Measurements from ENCODE around the gene TSPAN18.
"Not testable (repeated sequence)": the region's sequence is repeated elsewhere in the genome, so short reads cannot be mapped to it uniquely, and the experiment has no call there.

The TSPAN18 gene

GRCh38 chr11:44854086-44854485, 127.3 kb downstream of the TSPAN18 start:
- DNase-seq, result no peak

DNA sequence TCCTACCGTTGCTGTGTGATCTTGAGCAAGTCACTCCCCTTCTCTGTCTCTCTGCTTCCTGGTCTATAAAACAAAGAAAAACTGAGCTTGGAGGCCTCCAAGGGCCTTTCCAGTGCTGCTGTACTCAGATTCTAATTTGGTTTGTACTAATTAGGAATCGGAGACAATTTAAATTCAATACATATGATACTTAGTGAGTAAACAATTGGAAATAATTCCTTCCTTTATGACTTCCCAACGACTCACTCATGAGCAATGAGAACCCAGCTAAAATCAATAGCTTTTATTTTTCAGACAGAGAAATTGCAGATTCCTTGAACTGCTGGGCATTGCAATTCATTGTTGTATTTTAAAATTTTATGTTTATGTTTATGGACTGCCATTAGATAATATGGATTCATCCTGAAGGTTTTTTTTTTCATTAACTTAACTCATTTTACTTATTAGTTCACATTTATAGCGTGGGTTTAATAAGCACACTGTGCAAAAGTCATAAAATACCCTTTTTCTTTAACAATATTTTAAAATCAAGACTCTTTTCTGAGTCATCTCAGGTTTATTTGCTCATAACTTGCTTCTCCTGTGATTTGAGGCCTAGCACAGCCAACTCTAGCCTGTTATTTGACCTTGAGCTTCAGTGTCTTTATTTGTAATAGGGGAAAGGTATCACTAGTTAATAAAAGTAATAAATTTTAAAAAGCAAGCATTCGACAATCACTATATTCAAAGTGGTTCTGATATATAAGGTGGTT, 128.2 kb downstream of the TSPAN18 start:
- no peak for DNase-seq

DNA sequence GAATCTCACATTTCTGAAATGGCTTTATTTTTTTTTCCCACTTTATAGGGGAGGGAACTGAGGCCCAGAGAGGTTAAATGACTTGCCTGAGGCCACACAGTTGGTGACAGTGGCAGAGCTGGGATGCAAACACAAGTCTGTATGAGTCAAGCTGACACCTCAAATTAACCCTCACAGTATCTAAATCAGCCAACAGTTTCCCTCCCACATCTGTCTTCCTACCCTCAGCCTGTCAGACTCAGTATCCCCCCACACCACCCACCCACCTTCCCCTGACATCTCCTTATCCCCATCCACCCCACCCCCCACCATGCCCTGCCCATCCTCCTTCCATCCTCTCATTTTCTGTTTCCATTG, 128.7 kb downstream of the TSPAN18 start:
- DNase-seq, result no peak

DNA sequence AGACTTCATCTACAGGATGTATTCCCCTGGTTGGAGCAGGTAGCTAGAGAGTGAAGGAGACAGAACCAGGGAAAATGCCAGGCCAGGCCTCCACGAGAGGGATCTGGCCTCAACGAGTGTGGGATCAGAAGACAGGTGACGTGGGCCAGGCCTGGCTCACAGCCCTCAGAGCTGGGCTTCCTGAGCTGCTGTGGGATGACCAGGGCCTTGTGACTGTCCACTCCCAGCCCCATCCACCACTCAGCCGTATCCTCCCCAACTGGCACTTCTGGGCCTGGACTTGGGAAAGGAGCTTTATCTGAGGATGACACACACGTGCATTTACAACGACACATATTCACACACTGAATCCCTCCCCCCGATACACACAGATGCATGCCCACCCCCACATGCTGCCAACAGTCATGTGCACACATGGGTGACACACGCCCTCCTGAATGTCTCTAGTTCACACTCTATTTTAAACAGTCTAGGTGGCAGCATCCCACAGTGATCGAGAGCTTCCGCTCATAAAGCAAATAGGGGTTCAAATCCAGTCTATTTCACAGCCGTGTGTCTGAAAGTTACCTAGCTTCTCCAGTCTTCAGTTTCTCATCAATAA, 130.8 kb downstream of the TSPAN18 start:
- no peak for DNase-seq

DNA sequence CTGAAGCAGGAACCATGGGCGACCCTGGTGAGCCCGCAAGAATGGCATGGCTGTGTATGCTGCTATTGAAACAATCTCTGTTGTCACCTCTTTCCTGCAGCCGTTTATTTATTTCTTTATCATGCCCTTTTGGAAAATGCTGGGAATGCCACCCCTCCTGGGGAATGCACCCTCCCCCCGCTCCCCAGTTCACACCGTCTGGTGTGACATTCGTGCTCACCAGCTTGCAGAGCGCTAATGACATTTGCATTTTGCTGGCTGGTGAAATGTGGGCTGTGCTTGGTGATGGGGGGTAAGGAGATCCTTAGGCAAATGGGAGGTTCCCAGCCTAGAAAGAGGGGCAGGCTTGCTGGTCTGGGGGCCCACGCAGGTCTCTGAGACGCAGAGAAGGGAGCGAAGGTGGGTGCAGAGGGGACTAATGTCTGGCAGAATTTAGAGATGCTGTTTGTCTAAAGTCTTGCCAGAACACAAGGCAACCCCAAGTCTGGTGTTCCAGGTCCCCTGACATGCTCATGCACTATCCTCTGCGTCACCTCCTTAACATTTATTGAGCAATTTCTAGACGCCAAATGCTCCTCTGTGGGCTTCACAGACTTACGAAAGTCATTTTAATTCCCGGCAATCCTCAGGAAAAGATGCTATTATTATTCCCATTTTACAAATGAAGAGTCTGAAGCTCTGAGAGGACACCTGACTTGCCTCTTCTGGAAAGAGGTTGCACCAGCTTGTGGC, 132.2 kb downstream of the TSPAN18 start:
- no peak for DNase-seq

- DNase-seq, result no peak
These were observed 132.8 kb downstream of the TSPAN18 start for GRCh38 chr11:44859528-44859925.

DNA sequence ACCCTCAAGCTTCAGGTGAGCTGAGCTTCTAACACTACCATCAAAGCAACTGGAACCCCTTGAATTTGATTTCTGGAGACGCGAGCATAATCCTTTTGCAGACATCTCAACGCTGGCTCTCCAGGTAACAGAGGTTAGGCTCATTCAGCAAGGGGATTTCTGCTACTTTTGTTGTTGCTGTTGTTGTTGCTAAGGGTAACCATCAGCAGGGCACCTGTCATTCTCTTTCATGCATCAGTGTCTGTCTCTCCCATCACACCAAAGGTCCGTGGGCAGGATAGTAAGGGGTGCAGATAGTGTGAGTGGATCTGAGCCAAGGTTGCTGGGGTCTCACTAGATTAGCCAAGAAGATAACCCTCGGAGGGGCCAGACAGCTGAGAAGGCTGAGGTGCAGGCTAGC, 133.6 kb downstream of the TSPAN18 start:
- DNase-seq, result no peak

GRCh38 chr11:44861849-44862557, 135.2 kb downstream of the TSPAN18 start:
- DNase-seq, result peak; percentile 99

DNA sequence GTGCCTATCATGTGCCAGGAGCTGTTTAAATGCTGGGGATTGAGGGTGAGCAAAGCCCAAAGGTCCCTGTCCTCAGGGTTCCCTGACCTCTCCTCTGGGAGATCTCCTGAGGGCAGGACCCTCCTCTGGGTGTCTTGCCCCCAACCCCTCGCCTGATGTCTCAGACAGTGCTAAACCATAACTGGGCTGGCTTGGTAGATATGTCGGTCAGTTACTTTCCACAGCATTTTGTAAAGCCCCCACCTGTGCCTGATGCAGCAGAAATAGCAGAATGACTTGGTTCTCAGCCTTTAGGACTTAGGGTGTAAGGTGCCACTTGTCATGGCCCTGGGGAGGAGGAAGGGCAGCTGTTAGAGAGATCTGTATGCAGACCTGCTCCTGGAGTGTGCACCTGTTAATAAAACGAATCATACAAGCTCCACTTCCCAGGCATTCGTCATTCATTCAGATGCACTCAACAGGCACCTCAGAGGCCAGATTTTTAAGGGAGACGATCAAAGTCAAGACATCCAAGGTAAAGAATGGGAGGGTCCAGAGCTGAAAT, 135.9 kb downstream of the TSPAN18 start:
- peak; percentile 20 for DNase-seq

DNA sequence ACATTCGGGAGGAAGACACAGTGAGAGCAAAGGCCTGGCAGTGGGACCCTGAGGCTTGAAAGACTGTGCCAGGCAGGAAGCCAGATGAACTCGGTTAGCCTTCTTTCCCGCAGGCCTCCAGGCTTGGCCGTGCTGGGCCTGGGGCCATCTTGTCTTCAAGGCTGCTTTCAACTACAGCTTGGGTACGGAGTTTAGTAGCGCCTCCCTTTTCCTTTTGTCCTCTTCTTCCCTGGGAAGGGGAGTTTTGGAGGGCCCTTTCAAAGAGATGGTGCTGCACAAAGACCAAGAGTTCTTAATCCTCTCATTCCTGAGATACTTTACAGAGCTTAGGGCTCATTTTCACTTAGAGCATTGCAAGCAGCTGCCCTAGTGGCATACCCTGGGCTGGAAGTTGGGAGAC, 136.5 kb downstream of the TSPAN18 start:
- DNase-seq, result no peak

- DNase-seq, result no peak
These were observed 139.1 kb downstream of the TSPAN18 start for GRCh38 chr11:44865866-44866272.

DNA sequence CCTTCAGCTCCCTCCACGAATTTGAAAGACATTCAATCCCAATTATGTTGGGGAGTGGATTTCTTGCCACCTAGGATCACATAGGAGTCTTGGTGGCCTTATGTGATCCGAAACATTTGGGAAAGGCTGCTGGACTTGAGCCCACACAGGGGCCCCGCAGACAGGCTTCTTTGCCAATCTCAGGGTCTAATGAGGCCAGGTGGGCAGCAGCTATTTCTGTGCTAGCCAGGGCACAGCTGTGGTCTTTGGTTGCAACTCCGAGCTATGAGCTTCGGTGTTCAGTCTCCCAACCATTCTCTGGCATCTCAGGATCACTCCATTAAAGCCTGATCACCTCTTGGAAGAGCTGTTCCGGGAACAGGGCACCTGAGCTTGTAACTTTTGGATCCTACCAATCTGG, 139.5 kb downstream of the TSPAN18 start:
- no peak for DNase-seq

DNA sequence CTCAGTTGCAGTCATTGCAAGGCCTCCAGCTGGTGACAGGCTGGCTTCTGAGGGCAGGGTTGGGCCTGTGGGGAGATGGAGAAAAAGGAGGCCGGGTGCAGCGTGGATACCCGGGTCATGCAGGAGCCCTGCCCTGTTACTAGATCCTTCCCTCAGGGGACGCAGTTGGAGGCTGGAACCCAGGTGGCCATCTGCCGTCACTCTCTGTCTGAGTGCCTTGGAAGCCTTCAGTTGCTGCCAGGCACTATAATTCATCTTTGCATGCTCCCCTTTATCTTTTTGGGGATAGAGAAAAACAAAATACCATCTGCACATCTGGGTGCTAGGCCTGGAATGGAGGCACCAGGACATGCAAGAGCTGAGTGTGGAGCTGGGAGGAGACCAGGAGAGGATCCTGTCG, 141.3 kb downstream of the TSPAN18 start:
- no peak for DNase-seq

GRCh38 chr11:44868455-44869421, 142.0 kb downstream of the TSPAN18 start:
- DNase-seq, result no peak

- DNase-seq, result no peak
These were observed 143.4 kb downstream of the TSPAN18 start for GRCh38 chr11:44870181-44870580.

DNA sequence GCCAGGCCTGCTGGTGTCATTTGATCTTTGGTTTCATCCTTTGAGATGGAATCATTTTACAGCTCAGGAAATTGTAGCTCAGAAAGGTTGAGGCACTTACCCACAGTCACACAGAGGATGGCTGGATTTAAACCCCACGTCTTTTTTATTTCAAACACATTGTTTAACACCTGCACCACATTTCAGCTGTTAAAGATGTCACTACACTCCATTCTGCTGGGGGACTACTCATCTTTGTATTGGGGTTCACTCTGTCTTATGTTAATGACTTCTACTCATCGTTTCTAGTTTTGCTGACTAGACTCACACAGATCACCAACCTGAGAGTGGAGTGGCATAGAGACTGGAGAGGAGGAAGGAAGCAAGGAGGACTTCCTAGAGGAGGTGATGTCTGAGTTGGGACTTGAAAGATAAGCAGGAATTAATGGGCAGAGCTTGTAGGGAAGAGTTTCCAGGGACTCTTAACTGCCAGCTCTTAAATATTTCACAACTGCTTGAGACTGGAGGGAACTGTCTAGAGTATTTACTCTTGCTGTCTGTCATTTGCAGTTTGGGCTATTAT, 143.9 kb downstream of the TSPAN18 start:
- no peak for DNase-seq

DNA sequence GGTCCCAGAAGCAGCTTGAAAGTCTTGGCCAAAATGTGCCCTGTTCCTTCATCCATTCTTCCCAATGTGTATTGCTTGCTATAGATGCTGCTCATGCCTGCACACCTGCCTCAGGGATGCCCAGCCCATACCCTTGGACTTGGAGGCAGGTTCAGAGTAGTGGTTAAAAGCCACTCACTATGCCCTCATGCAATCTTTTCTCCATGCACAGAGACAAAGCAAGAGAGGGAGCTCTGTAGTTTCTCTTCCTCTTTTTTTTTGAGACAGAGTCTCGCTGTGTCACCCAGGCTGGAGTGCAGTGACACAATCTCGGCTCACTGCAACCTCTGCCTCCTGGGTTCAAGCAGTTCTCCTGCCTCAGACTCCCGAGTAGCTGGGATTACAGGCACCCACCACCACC, 144.9 kb downstream of the TSPAN18 start:
- DNase-seq, result not testable (repeated sequence)

- no peak for DNase-seq
These were observed 145.8 kb downstream of the TSPAN18 start for GRCh38 chr11:44872556-44872955.

DNA sequence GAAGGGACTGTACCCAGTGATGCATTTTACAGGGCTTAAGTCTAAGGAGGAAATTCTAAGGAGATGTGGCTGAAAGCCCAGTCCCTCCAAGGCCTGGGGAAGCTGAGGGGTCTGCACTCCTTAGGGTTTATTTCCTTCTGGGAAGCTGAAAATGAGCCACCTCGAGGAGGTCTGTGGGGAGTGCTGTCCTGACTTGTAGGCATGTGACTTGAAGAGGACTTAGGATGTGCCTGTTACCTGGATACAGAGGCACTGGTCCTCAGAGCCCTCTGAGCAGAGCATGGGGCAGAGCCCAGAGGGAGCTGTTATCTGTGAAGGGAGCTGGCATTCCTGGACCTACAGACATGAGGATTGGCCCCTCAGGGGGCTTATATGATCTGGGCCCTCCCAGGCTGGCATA, 146.8 kb downstream of the TSPAN18 start:
- DNase-seq, result no peak

GRCh38 chr11:44874284-44874683, 147.5 kb downstream of the TSPAN18 start:
- DNase-seq, result no peak

- DNase-seq, result no peak
These were observed 148.3 kb downstream of the TSPAN18 start for GRCh38 chr11:44875037-44875436.
